Gastroesophageal sphincter (tissue), 4 donors: ENCODE measurements around the gene ANKRD31. TPM values are rescaled to one million over a fixed set of nuclear protein-coding genes. Genes with fewer than 3 reads are reported as not detected.

ENCODE experiments used
- ATAC-seq: fragments of 150-250 bp; one replicate; pipeline ENCODE4 v1.9.1; 2016; ENCODE audit warnings: mild to moderate bottlenecking, moderate library complexity
- H3K27ac ChIP-seq, 4 donors: fragments of 200-600 bp; sonication (generic) in 3 of 4; 1 replicate in 3 of 4; 2 replicates in 1 of 4; pipeline ENCODE4 v1.5.1; 2016 to 2019
- H3K27me3 ChIP-seq: fragments of 200-600 bp; sonication (generic); one replicate; pipeline ENCODE4 v1.5.1; 2019
- H3K36me3 ChIP-seq, 2 donors: fragments of 200-600 bp; sonication (generic); one replicate each; pipeline ENCODE4 v1.5.1; 2019; ENCODE audit warnings: control low read depth in 1 of 2
- H3K4me1 ChIP-seq, 3 donors: fragments of 200-600 bp; sonication (generic); 1 replicate in 2 of 3; 2 replicates in 1 of 3; pipeline ENCODE4 v1.5.1; 2016 to 2019; ENCODE audit warnings: control low read depth in 2 of 3
- H3K4me3 ChIP-seq, 2 donors: fragments of 200-600 bp; sonication (generic); one replicate each; pipeline ENCODE4 v1.5.1; 2019; ENCODE audit warnings: mild to moderate bottlenecking in 1 of 2, moderate library complexity in 1 of 2
- H3K9me3 ChIP-seq, 3 donors: fragments of 200-600 bp; sonication (generic); one replicate each; pipeline ENCODE4 v1.5.1; 2017 to 2019; ENCODE audit warnings: control low read depth in 2 of 3
- EP300 ChIP-seq: sonication (generic); formaldehyde crosslinking; IDR thresholded peaks from one replicate; pipeline ENCODE4 v1.6.1; 2017; ENCODE audit warnings: antibody characterized with exemption, mild to moderate bottlenecking
- POLR2A ChIP-seq, 2 donors: fragments of 450-650 bp; IDR thresholded peaks; one replicate each; pipeline ENCODE4 v1.6.1; 2017; ENCODE audit warnings: antibody characterized with exemption in 2 of 2, mild to moderate bottlenecking in 2 of 2, moderate library complexity in 1 of 2
- POLR2AphosphoS5 ChIP-seq: sonication (generic); formaldehyde crosslinking; IDR thresholded peaks from one replicate; pipeline ENCODE4 v1.6.1; 2017; ENCODE audit warnings: antibody characterized with exemption
- WGBS, 2 donors: methylation state at CpG; one replicate each; pipeline ENCODE4 v1.1.5; 2018; ENCODE audit warnings: low coverage in 1 of 2; 5-methylcytosine and 5-hydroxymethylcytosine counted together
- total RNA-seq, 4 donors: library from RNA; depleted of rRNA; stranded (reverse); fragments of >200 nt; gene quantifications; one replicate each; pipeline ENCODE4 v1.1.0, GENCODE V29; 2016
- TF ChIP-seq, protein P1 (sequence below), 4 experiments: fragments of 200-600 bp in 2 of 4; fragments of 450-650 bp in 2 of 4; sonication (generic) in 1 of 4; IDR thresholded peaks; one replicate each; pipeline ENCODE4 v1.5.1; 2017 to 2019; ENCODE audit warnings: antibody characterized with exemption in 4 of 4, mild to moderate bottlenecking in 2 of 4, moderate library complexity in 2 of 4

Gene ANKRD31
- total RNA-seq, 4 donors from 2014 or later = 0.16 to 0.27 (median 0.23) TPM; not detected in 1

DNA sequence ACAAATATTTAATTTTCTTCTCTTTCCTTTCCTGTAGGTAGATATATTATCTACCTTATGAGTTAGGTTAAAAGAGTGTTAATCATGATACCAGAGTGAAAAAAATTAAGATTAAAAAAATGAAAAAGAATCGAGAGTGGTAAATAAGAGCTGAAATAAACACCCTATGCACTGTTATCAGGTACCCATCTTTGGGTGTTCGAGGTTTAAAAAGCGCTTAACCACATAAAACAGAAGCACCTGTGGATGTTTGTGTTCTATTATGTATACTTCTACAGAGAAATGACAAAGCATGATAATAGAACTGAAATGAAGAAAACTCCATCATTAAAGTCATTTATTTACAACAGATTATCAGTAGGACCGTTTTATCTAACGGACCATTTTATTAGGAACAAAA is 158.7 kb downstream of the ANKRD31 start:
- no peak for TF ChIP-seq POLR2A (IDR thresholded peaks at IDR 0.05)
- TF ChIP-seq EP300 = no peak
- TF ChIP-seq POLR2AphosphoS5 = no peak
- TF ChIP-seq, protein P1, sequence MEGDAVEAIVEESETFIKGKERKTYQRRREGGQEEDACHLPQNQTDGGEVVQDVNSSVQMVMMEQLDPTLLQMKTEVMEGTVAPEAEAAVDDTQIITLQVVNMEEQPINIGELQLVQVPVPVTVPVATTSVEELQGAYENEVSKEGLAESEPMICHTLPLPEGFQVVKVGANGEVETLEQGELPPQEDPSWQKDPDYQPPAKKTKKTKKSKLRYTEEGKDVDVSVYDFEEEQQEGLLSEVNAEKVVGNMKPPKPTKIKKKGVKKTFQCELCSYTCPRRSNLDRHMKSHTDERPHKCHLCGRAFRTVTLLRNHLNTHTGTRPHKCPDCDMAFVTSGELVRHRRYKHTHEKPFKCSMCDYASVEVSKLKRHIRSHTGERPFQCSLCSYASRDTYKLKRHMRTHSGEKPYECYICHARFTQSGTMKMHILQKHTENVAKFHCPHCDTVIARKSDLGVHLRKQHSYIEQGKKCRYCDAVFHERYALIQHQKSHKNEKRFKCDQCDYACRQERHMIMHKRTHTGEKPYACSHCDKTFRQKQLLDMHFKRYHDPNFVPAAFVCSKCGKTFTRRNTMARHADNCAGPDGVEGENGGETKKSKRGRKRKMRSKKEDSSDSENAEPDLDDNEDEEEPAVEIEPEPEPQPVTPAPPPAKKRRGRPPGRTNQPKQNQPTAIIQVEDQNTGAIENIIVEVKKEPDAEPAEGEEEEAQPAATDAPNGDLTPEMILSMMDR (IDR thresholded peaks at IDR 0.05) = no peak
- no peak overlapping the region for H3K27ac ChIP-seq
- no peaks in the 10 kb centered on the region for H3K27me3 ChIP-seq
- H3K4me3 ChIP-seq = no peak overlapping the region
- H3K4me1 ChIP-seq = no peaks in the 10 kb centered on the region
- no peak for ATAC-seq
- no peaks in the 10 kb centered on the region for H3K9me3 ChIP-seq
- 80 to 98% methylated on average over 3 to 5 of the region's 5 CpGs for WGBS, 2 donors
- no peaks in the 10 kb centered on the region for H3K36me3 ChIP-seq

DNA sequence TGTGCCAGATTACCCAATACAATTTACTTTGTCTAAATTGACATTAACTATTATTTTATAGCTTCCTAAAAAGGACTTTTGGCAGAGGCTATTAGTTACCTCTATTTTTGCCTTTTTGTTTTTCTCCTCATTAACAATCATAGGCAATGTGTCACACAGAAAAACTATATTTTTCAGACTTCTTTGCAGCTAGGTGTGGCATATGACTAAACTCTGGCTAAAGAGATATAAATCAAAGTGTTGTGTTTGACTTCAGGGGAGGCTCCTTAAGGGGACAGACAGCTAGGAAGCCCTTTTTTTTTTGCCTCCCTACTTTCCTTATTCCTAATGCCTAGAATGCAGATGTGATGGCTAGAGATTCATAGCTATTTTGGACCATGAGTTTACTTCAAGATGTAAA is 164.6 kb downstream of the ANKRD31 start:
- H3K36me3 ChIP-seq = no peaks in the 10 kb centered on the region
- TF ChIP-seq POLR2AphosphoS5 (no peak), POLR2A (IDR thresholded peaks at IDR 0.05) (no peak), EP300 (no peak)
- TF ChIP-seq, protein P1 (IDR thresholded peaks at IDR 0.05) = no peak
- H3K27ac ChIP-seq = no peak overlapping the region
- no peaks in the 10 kb centered on the region for H3K4me1 ChIP-seq
- no peak overlapping the region for H3K4me3 ChIP-seq
- no peaks in the 10 kb centered on the region for H3K27me3 ChIP-seq
- ATAC-seq = no peak
- no peaks in the 10 kb centered on the region for H3K9me3 ChIP-seq

DNA sequence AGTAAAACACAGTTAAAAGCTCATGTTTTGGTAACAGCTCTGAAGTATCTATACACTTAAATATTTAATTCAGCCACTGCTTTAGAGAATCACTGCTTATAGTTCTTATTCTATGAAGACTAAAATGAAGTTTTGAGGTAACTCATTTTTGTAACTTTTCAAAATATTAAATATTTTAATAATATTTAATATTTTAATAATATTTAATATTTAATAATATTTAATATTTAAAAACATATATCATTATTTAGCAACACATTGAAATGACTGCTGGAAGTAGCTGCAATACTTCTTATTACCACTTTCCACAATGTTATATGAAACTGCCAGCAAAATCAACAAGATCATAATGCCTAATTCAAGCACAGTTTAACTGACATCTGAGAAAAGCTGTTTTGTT is 165.6 kb downstream of the ANKRD31 start:
- H3K36me3 ChIP-seq = no peaks in the 10 kb centered on the region
- ATAC-seq = no peak
- no peaks in the 10 kb centered on the region for H3K4me1 ChIP-seq
- no peaks in the 10 kb centered on the region for H3K9me3 ChIP-seq
- no peak overlapping the region for H3K27ac ChIP-seq
- TF ChIP-seq, protein P1 (IDR thresholded peaks at IDR 0.05) = no peak
- TF ChIP-seq POLR2A (IDR thresholded peaks at IDR 0.05) = no peak
- no peak for TF ChIP-seq POLR2AphosphoS5
- no peak for TF ChIP-seq EP300
- no peak overlapping the region for H3K4me3 ChIP-seq
- H3K27me3 ChIP-seq = no peaks in the 10 kb centered on the region

DNA sequence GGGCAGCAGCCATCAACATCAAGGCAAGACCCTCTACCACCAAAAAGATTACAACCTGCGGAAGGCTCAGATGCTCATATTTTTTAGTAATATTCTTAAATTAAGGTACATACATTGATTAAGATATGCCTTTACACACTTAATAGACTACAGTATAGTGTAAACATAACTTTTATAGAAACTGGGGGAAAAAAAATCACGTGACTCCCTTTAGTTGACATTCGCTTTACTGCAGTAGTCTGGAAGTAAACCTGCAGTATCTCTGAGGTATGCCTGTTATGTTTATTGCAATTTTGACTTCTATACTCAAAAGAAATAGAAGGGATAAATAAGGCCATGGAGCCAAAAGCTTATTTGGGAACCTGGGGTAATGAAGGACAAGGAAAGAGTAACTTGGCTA is 169.2 kb downstream of the ANKRD31 start:
- WGBS, 2 donors = 91 to 97% methylated on average over 3 of the region's 3 CpGs
- ATAC-seq = no peak
- Histone ChIP-seq H3K9me3 (no peaks in the 10 kb centered on the region), H3K27me3 (no peaks in the 10 kb centered on the region), H3K4me3 (no peak overlapping the region), H3K4me1 (no peaks in the 10 kb centered on the region), H3K36me3 (no peaks in the 10 kb centered on the region), H3K27ac (no peak overlapping the region)
- TF ChIP-seq POLR2AphosphoS5 = no peak
- TF ChIP-seq, protein P1 (IDR thresholded peaks at IDR 0.05) = no peak
- TF ChIP-seq EP300 = no peak
- TF ChIP-seq POLR2A (IDR thresholded peaks at IDR 0.05) = no peak

DNA sequence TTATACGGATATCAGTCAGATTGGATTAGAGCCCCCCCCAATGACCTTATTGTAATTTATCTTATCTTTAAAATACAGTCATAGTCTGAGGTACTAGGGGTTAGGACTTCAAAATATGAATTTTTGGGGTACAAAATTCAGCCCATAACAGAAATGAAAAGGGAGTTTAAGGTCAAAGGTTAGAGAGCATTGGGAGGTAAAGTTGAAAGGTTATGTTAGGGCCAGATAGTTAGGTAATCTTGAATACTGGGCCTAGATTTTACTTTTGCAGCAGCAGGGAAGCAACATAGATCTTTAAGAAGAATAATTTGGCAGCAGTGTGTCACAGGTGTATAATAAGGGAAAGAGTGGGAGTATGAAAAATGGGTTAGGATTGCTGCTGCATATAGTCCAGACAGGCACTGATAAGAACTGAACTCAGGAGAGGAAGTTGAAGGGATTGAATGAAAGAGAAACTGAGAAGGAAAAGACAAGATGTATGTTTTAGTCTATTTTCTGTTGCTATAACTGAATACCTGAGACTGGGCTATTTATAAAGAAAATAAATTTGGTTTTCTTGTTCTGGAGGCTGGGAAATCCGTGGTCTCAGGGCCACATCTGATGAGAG is 173.7 kb downstream of the ANKRD31 start:
- Histone ChIP-seq H3K27me3 (no peaks in the 10 kb centered on the region), H3K4me1 (no peaks in the 10 kb centered on the region), H3K36me3 (no peaks in the 10 kb centered on the region), H3K9me3 (no peaks in the 10 kb centered on the region), H3K4me3 (no peak overlapping the region), H3K27ac (no peak overlapping the region)
- TF ChIP-seq, protein P1 (IDR thresholded peaks at IDR 0.05) = no peak
- TF ChIP-seq POLR2A (IDR thresholded peaks at IDR 0.05) (no peak), POLR2AphosphoS5 (no peak), EP300 (no peak)
- WGBS, 2 donors = 74 to 92% methylated on average over 2 of the region's 2 CpGs
- no peak for ATAC-seq
